T-helper 9 cell (primary cell): Measurements from ENCODE around the gene STRA6.

Source experiments
- DNase-seq: peaks from one replicate; pipeline ENCODE4 v3.0.0-alpha.2; 2020

Gene STRA6

GRCh38 chr15:74158855-74159650, 43.5 kb downstream of the STRA6 start:
- no peak for DNase-seq

GRCh38 chr15:74157868-74158827, 44.4 kb downstream of the STRA6 start:
- no peak for DNase-seq

- DNase-seq = no peak
These were observed 45.7 kb downstream of the STRA6 start for GRCh38 chr15:74156678-74157411.

- DNase-seq = no peak
These were observed 46.7 kb downstream of the STRA6 start for GRCh38 chr15:74155766-74156417.

- no peak for DNase-seq
These were observed 55.5 kb downstream of the STRA6 start for GRCh38 chr15:74147051-74147450.

GRCh38 chr15:74146277-74146800, 56.2 kb downstream of the STRA6 start:
- DNase-seq = no peak

GRCh38 chr15:74144153-74144775, 58.3 kb downstream of the STRA6 start:
- DNase-seq = no peak

- no peak for DNase-seq
These were observed 61.0 kb downstream of the STRA6 start for GRCh38 chr15:74141591-74141990.

- DNase-seq = no peak
These were observed 63.9 kb downstream of the STRA6 start for GRCh38 chr15:74138642-74139041.

- no peak for DNase-seq
These were observed 65.1 kb downstream of the STRA6 start for GRCh38 chr15:74137537-74137894.

- no peak for DNase-seq
These were observed 65.6 kb downstream of the STRA6 start for GRCh38 chr15:74136814-74137536.

- DNase-seq = no peak
These were observed 66.1 kb downstream of the STRA6 start for GRCh38 chr15:74136540-74136813.

- no peak for DNase-seq
These were observed 67.5 kb downstream of the STRA6 start for GRCh38 chr15:74135041-74135565.

GRCh38 chr15:74134387-74135027, 68.1 kb downstream of the STRA6 start:
- no peak for DNase-seq

GRCh38 chr15:74133694-74134386, 68.7 kb downstream of the STRA6 start:
- DNase-seq = no peak

- no peak for DNase-seq
These were observed 69.6 kb downstream of the STRA6 start for GRCh38 chr15:74132681-74133651.

- DNase-seq = no peak
These were observed 70.8 kb downstream of the STRA6 start for GRCh38 chr15:74131628-74132413.
